Mammary epithelial cell (primary cell): ENCODE results near the gene XPC.

Experiments used
- EZH2 ChIP-seq: IDR thresholded peaks from 2 replicates; pipeline ENCODE4 v1.6.1; 2012; ENCODE audit warnings: low read length, inconsistent platforms, borderline replicate concordance
- TF ChIP-seq, protein P1 (sequence below), 2 donors: IDR thresholded peaks in 1 of 2; conservative IDR thresholded peaks in 1 of 2; 2 replicates each; pipeline ENCODE4 v1.5.1; 2011 to 2012; ENCODE audit warnings: inconsistent platforms in 2 of 2, low read length in 2 of 2, mild to moderate bottlenecking in 2 of 2, control low read depth in 1 of 2, low read depth in 1 of 2; ENCODE audit not compliant: insufficient read depth in 1 of 2; ENCODE audit errors: extremely low read depth in 1 of 2

- TF ChIP-seq, protein P1, sequence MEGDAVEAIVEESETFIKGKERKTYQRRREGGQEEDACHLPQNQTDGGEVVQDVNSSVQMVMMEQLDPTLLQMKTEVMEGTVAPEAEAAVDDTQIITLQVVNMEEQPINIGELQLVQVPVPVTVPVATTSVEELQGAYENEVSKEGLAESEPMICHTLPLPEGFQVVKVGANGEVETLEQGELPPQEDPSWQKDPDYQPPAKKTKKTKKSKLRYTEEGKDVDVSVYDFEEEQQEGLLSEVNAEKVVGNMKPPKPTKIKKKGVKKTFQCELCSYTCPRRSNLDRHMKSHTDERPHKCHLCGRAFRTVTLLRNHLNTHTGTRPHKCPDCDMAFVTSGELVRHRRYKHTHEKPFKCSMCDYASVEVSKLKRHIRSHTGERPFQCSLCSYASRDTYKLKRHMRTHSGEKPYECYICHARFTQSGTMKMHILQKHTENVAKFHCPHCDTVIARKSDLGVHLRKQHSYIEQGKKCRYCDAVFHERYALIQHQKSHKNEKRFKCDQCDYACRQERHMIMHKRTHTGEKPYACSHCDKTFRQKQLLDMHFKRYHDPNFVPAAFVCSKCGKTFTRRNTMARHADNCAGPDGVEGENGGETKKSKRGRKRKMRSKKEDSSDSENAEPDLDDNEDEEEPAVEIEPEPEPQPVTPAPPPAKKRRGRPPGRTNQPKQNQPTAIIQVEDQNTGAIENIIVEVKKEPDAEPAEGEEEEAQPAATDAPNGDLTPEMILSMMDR (conservative IDR thresholded peaks at IDR 0.05 in 1 of 2, IDR thresholded peaks at IDR 0.05 in 1 of 2; ENCODE audit: extremely low read depth in 1 of 2, insufficient read depth in 1 of 2, low read depth in 1 of 2, low read length in 2 of 2): no peak
- no peak for TF ChIP-seq EZH2
These were observed 46.5 kb upstream of the XPC start for GRCh38 chr3:14224895-14225294.
